ENCODE data around the gene PGM5.
"Not testable (repeated sequence)": the region's sequence is repeated elsewhere in the genome, so short reads cannot be mapped to it uniquely, and the experiment has no call there.

The PGM5 gene

GRCh38 chr9:68356380-68357118 is at the start of gene PGM5:
Gene PGM5 (plus strand): TSS chr9:68356611. CDS start chr9:68357128, 517 bp downstream.
- peak; percentile 12 for DNase-seq (ENCODE audit: low spot score)

GRCh38 chr9:68307127-68307526 is 49.3 kb upstream of the PGM5 start:
- DNase-seq (ENCODE audit: low spot score), result not testable (repeated sequence)

- not testable (repeated sequence) for DNase-seq (ENCODE audit: low spot score)
Observed at GRCh38 chr9:68307654-68308053, 48.8 kb upstream of the PGM5 start.

- DNase-seq (ENCODE audit: low spot score), result not testable (repeated sequence)
Observed at GRCh38 chr9:68311208-68311607, 45.2 kb upstream of the PGM5 start.

GRCh38 chr9:68318209-68318608 is 38.2 kb upstream of the PGM5 start:
- DNase-seq (ENCODE audit: low spot score), result not testable (repeated sequence)

- not testable (repeated sequence) for DNase-seq (ENCODE audit: low spot score)
Observed at GRCh38 chr9:68323749-68324148, 32.7 kb upstream of the PGM5 start.

- DNase-seq (ENCODE audit: low spot score), result not testable (repeated sequence)
Observed at GRCh38 chr9:68324518-68324917, 31.9 kb upstream of the PGM5 start.

- not testable (repeated sequence) for DNase-seq (ENCODE audit: low spot score)
Observed at GRCh38 chr9:68329106-68329505, 27.3 kb upstream of the PGM5 start.

- not testable (repeated sequence) for DNase-seq (ENCODE audit: low spot score)
Observed at GRCh38 chr9:68330531-68331173, 25.8 kb upstream of the PGM5 start.

GRCh38 chr9:68332122-68332521 is 24.3 kb upstream of the PGM5 start:
- DNase-seq (ENCODE audit: low spot score), result not testable (repeated sequence)

- not testable (repeated sequence) for DNase-seq (ENCODE audit: low spot score)
Observed at GRCh38 chr9:68335935-68336334, 20.5 kb upstream of the PGM5 start.

- DNase-seq (ENCODE audit: low spot score), result not testable (repeated sequence)
Observed at GRCh38 chr9:68336639-68337339, 19.6 kb upstream of the PGM5 start.

GRCh38 chr9:68338000-68338399 is 18.4 kb upstream of the PGM5 start:
- not testable (repeated sequence) for DNase-seq (ENCODE audit: low spot score)

GRCh38 chr9:68342265-68343025 is 14.0 kb upstream of the PGM5 start:
- not testable (repeated sequence) for DNase-seq (ENCODE audit: low spot score)

- not testable (repeated sequence) for DNase-seq (ENCODE audit: low spot score)
Observed at GRCh38 chr9:68343242-68343641, 13.2 kb upstream of the PGM5 start.

- DNase-seq (ENCODE audit: low spot score), result not testable (repeated sequence)
Observed at GRCh38 chr9:68343992-68344391, 12.4 kb upstream of the PGM5 start.

- not testable (repeated sequence) for DNase-seq (ENCODE audit: low spot score)
Observed at GRCh38 chr9:68351689-68352088, 4.7 kb upstream of the PGM5 start.

- not testable (repeated sequence) for DNase-seq (ENCODE audit: low spot score)
Observed at GRCh38 chr9:68355993-68356379, 425 bp upstream of the PGM5 start.

- DNase-seq (ENCODE audit: low spot score), result peak; percentile 1
Observed at GRCh38 chr9:68357119-68357714, 806 bp downstream of the PGM5 start.

GRCh38 chr9:68366933-68367547 is 10.6 kb downstream of the PGM5 start:
- not testable (repeated sequence) for DNase-seq (ENCODE audit: low spot score)

- not testable (repeated sequence) for DNase-seq (ENCODE audit: low spot score)
Observed at GRCh38 chr9:68375789-68376188, 19.4 kb downstream of the PGM5 start.

Data from iPS-NIHi11 (cell line).